ENCODE measurements around the gene POFUT2.

POFUT2 gene

DNA sequence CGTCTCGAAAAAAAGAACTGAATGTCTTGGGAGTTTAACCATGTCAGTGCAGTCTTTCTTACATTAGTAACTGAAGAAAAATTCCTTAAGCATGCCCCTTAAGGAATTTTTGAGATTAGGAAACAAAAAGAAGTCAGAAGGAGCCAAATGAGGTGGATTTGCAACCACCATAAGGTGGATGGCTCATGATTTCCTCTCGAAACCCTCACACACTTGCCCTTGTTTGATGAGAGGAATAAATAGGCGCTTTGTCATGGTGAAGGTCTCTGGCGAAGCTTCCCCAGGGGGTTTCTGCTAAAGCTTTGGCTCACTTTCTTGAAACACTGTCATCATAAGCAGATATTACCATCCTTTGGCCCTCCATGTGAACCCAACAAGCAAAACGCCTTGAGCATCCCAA, 68.2 kb downstream of the POFUT2 start:
- Mint-ChIP-seq H3K27ac (no peak overlapping the region), H3K4me1 (ENCODE audit: low read depth) (peaks cover 3% of the 10 kb centered on the region), H3K4me3 (no peak overlapping the region), H3K27me3 (no peaks in the 10 kb centered on the region), H3K36me3 (peaks cover 14% of the 10 kb centered on the region), H3K9me3 (ENCODE audit: low read depth) (peaks cover 12% of the 10 kb centered on the region)

DNA sequence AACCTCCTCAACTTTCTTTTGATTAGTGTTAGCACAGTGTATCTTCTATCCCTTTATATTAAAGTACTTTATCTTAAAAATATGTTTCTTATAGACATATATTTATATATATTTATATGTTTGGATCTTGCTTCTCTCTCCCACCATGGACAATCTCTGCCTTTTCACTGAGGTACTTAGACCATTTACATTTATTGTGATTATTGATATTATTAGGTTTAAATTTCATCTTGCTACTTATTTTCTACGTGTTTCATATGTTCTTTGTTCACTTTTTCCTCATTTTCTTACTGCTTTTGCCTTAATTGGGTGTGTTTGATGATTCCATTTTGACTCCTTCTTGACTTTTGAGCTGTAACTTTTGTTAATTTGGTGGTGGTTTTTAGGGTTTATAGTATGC, 70.7 kb downstream of the POFUT2 start:
- H3K4me3 Mint-ChIP-seq, result no peak overlapping the region
- H3K4me1 Mint-ChIP-seq (ENCODE audit: low read depth), result no peaks in the 10 kb centered on the region
- no peaks in the 10 kb centered on the region for H3K27me3 Mint-ChIP-seq
- H3K27ac Mint-ChIP-seq, result no peak overlapping the region
- peaks cover 23% of the 10 kb centered on the region for H3K36me3 Mint-ChIP-seq
- H3K9me3 Mint-ChIP-seq (ENCODE audit: low read depth), result peaks cover 12% of the 10 kb centered on the region

DNA sequence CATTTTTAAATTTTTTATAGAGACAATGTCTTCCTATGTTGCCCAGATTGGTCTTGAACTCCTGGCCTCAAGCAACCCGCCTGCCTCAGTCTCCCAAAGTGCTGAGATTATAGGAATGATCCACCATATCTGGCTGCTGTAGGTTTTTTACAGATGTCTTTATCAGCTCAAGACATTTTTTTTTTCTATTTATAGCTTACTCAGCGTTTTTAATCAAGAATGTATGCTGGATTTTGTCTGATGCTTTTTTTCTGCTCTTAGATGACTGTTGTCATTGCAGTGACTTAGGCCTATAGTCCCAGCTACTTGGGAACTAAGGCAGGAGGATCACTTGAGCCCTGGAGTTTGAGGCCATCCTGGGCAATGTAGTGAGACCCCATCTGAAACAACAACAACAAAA, 72.5 kb downstream of the POFUT2 start:
- H3K27me3 Mint-ChIP-seq, result no peaks in the 10 kb centered on the region
- H3K9me3 Mint-ChIP-seq (ENCODE audit: low read depth), result peaks cover 12% of the 10 kb centered on the region
- H3K4me1 Mint-ChIP-seq (ENCODE audit: low read depth), result no peaks in the 10 kb centered on the region
- no peak overlapping the region for H3K4me3 Mint-ChIP-seq
- no peak overlapping the region for H3K27ac Mint-ChIP-seq
- peaks cover 23% of the 10 kb centered on the region for H3K36me3 Mint-ChIP-seq
